ENCODE measurements around the gene MPDU1.
"Not testable (repeated sequence)": the region's sequence is repeated elsewhere in the genome, so short reads cannot be mapped to it uniquely, and the experiment has no call there.

MPDU1 gene

GRCh38 chr17:7580604-7581575 is 2.8 kb upstream of the MPDU1 start:
- DNase-seq (ENCODE audit: low read depth in 2 of 2), result no peak

- DNase-seq (ENCODE audit: low read depth in 2 of 2), result no peak
Observed at GRCh38 chr17:7582396-7583252, 1.0 kb upstream of the MPDU1 start.

- DNase-seq (ENCODE audit: low read depth in 2 of 2), result no peak
Observed at GRCh38 chr17:7586673-7587419, 3.2 kb downstream of the MPDU1 start.

GRCh38 chr17:7587420-7588151 is 3.9 kb downstream of the MPDU1 start:
- no peak for DNase-seq (ENCODE audit: low read depth in 2 of 2)

GRCh38 chr17:7588553-7589203 is 5.0 kb downstream of the MPDU1 start:
- DNase-seq (ENCODE audit: low read depth in 2 of 2), result no peak

GRCh38 chr17:7589204-7589868 is 5.7 kb downstream of the MPDU1 start:
- peak; percentile 47 for DNase-seq (ENCODE audit: low read depth in 2 of 2)

GRCh38 chr17:7589891-7590691 is 6.4 kb downstream of the MPDU1 start, which contains the start of gene SOX15:
Gene SOX15, minus strand, starts transcription at chr17:7590094. Its CDS starts 418 bp downstream, at chr17:7589676.
- DNase-seq (ENCODE audit: low read depth in 2 of 2), result no peak

- DNase-seq (ENCODE audit: low read depth in 2 of 2), result no peak
Observed at GRCh38 chr17:7590743-7591142, 7.1 kb downstream of the MPDU1 start.

GRCh38 chr17:7591596-7591995 is 7.9 kb downstream of the MPDU1 start:
- DNase-seq (ENCODE audit: low read depth in 2 of 2), result no peak

- DNase-seq (ENCODE audit: low read depth in 2 of 2), result no peak
Observed at GRCh38 chr17:7592422-7593021, 8.9 kb downstream of the MPDU1 start.

- DNase-seq (ENCODE audit: low read depth in 2 of 2), result no peak
Observed at GRCh38 chr17:7593296-7593695, 9.6 kb downstream of the MPDU1 start.

- not testable (repeated sequence) for DNase-seq (ENCODE audit: low read depth in 2 of 2)
Observed at GRCh38 chr17:7597561-7597960, 13.9 kb downstream of the MPDU1 start.

- DNase-seq (ENCODE audit: low read depth in 2 of 2), result no peak
Observed at GRCh38 chr17:7606280-7606679, 22.6 kb downstream of the MPDU1 start.

GRCh38 chr17:7610641-7611040 is 27.0 kb downstream of the MPDU1 start:
- no peak for DNase-seq (ENCODE audit: low read depth in 2 of 2)

GRCh38 chr17:7611635-7612293 is 28.1 kb downstream of the MPDU1 start:
- no peak for DNase-seq (ENCODE audit: low read depth in 2 of 2)

- DNase-seq (ENCODE audit: low read depth in 2 of 2), result no peak
Observed at GRCh38 chr17:7612294-7612640, 28.6 kb downstream of the MPDU1 start.

GRCh38 chr17:7613769-7614424 is 30.2 kb downstream of the MPDU1 start:
- DNase-seq (ENCODE audit: low read depth in 2 of 2), result no peak

Data from stimulated activated CD8-positive, alpha-beta memory T cell treated with anti-CD3 and anti-CD28 coated beads, Interleukin-2, amount 100 ng/mL, for 48 hours (primary cell).